Measurements from ENCODE around the gene PPARA. TPM values are rescaled to one million over a fixed set of nuclear protein-coding genes. Genes with fewer than 3 reads are reported as not detected.

Gene PPARA
- total and polyA plus RNA-seq, 2 of the 4 experiments (the other 2 are of a cell fraction): 3.1 to 7.0 TPM

GRCh38 chr22:46124383-46125144 lies 25.8 kb upstream of the PPARA start:
- no peak overlapping the region for H3K4ac ChIP-seq (ENCODE audit: low read depth, low read length)
- no peak overlapping the region for H3K27ac ChIP-seq (ENCODE audit: insufficient read depth, low read length)
- no peak overlapping the region for H4K91ac ChIP-seq (ENCODE audit: insufficient read depth, low read depth, low read length)
- H3K23ac ChIP-seq (ENCODE audit: low read depth, low read length): no peak overlapping the region
- no peak overlapping the region for H4K5ac ChIP-seq (ENCODE audit: low read depth, low read length)
- no peak overlapping the region for H3K56ac ChIP-seq (ENCODE audit: extremely low read depth, insufficient read depth, low read length)
- no peak overlapping the region for H3K9ac ChIP-seq (ENCODE audit: low read depth, low read length)
- H2BK15ac ChIP-seq (ENCODE audit: low read depth, low read length): no peak overlapping the region
- no peak overlapping the region for H3K4me3 ChIP-seq (ENCODE audit: insufficient read depth, low read depth, low read length)
- no peak overlapping the region for H2BK5ac ChIP-seq (ENCODE audit: low read depth, low read length, poor library complexity, severe bottlenecking)
- no peaks in the 10 kb centered on the region for H4K20me1 ChIP-seq (ENCODE audit: insufficient read depth, low read length)
- TF ChIP-seq NFE2L2 (IDR thresholded peaks at IDR 0.05; ENCODE audit: low read depth, low read length) (no peak), MAZ (IDR thresholded peaks at IDR 0.05; ENCODE audit: borderline replicate concordance, low read depth, low read length) (no peak)
- POLR2A ChIA-PET (ENCODE audit: unreplicated experiment): no interaction called here
- H3K9me3 ChIP-seq (ENCODE audit: control insufficient read depth, insufficient read depth, low read length): no peaks in the 10 kb centered on the region
- H2AK5ac ChIP-seq (ENCODE audit: low read depth, low read length): no peak overlapping the region; the same call in 1 of the 2 replicates
- peaks cover 8% of the 10 kb centered on the region for H3K4me1 ChIP-seq (ENCODE audit: control insufficient read depth, insufficient read depth, low read length)
- no peak overlapping the region for H4K8ac ChIP-seq (ENCODE audit: low read depth in 2 of 2, low read length in 2 of 2)
- no peak overlapping the region for H3K4me2 ChIP-seq (ENCODE audit: low read depth, low read length)
- no peaks in the 10 kb centered on the region for H3K27me3 ChIP-seq (ENCODE audit: control insufficient read depth, insufficient read depth, low read length)
- H2BK20ac ChIP-seq (ENCODE audit: low read depth, low read length): no peak overlapping the region
- in situ Hi-C loops (cut with MboI; ENCODE audit: low sequenced_read_pairs): loop anchor here (5.0 to 25.0 kb wide), 2 partner anchors 173 to 413 kb away; partner anchors contain the start of genes CELSR1 and GTSE1
- H3K14ac ChIP-seq (replicated peaks; ENCODE audit: low read depth, low read length): no peak overlapping the region
- intact Hi-C loops (cut with micrococcal nuclease): loop anchor here (5.0 kb wide), 1 partner anchor 173 kb away; the partner anchor contains the start of gene GTSE1
- no peak overlapping the region for H3K18ac ChIP-seq (ENCODE audit: low read depth, low read length)
- no peak overlapping the region for H2AFZ ChIP-seq (replicated peaks; ENCODE audit: low read length, poor library complexity)
- H3K9me1 ChIP-seq (ENCODE audit: insufficient read depth, low read length): no peaks in the 10 kb centered on the region; the same call in 1 of the 2 replicates
- dilution Hi-C loops (cut with HindIII; ENCODE audit: low sequenced_read_pairs, unreplicated experiment): no loop called here
- ATAC-seq (ENCODE audit: low read depth) (no peak), DNase-seq (no peak)
- H2BK120ac ChIP-seq (ENCODE audit: low read depth, low read length): no peak overlapping the region
- H3K36me3 ChIP-seq (ENCODE audit: control insufficient read depth, insufficient read depth, low read length): no peaks in the 10 kb centered on the region
- CTCF ChIA-PET: no interaction called here
- no peaks in the 10 kb centered on the region for H3K79me1 ChIP-seq (ENCODE audit: low read depth in 1 of 2, low read length in 2 of 2)
- WGBS, 2 experiments (ENCODE audit: extremely low coverage in 2 of 2, insufficient read length in 1 of 2): 80% methylated on average over 1 of the region's 12 CpGs; no CpG with 5 or more reads in 1 of the 2 experiments
- peak overlapping the region; percentile 55 for H2AK9ac ChIP-seq (replicated peaks; ENCODE audit: low read depth, low read length, poor library complexity)
- no TSS peak for BruUV-seq (replicated peaks)

Measured in IMR-90 (cell line).